Occipital lobe (tissue), 2 donors: ENCODE measurements around the gene DBNL. TPM values are rescaled to one million over a fixed set of nuclear protein-coding genes. Genes with fewer than 3 reads are reported as not detected.

Source experiments
- DNase-seq: peaks from one replicate; lab custom pipeline; 2025; lab: John Stamatoyannopoulos, UW
- total RNA-seq: library from RNA; depleted of rRNA; stranded (reverse); fragments of >200 nt; gene quantifications from one replicate; pipeline ENCODE4 v1.2.3, GENCODE V29; 2014

DBNL gene
- total RNA-seq, 1 donor from 2014 or later = 52.3 TPM

DNA sequence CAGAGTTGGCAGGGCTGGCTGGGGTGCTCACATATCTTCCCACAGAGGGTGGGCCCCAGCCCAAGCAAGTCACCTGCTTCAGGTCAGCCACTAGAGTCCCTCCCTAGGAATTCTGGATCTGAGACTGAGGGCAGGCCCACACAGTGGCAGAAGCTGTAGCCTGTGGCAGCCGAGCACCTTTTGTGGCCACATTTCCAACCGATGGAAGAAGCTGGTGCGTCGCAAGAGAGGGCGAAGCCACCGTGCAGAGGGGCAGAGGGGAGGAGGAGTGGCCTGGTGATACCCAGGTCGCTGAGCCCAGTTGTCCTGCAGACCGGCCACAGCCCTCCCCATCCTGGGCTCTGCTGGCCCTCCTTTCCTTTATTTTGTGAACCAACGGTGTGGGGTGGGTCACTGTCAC is 32.6 kb downstream of the DBNL start:
- no peak for DNase-seq

DNA sequence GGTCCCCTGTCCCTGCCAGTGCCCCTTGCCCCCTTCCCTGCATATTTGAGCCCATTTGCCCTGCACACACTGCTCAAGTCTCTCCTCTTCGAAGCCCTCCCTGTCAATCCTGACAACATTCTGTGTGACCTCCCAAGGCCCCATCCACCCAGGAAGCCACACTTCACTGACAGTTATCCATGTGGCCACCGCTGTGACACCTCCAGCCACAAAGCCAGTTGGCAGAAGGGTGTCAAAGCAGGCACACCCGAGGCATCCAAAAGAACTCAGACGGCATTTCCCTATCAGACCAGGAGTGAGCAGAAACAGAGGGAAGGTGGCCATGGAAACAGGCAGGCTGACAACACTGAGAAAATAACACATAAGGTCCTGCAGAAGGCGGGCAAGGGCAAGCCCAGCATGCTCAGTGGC is 33.2 kb downstream of the DBNL start:
- no peak for DNase-seq

DNA sequence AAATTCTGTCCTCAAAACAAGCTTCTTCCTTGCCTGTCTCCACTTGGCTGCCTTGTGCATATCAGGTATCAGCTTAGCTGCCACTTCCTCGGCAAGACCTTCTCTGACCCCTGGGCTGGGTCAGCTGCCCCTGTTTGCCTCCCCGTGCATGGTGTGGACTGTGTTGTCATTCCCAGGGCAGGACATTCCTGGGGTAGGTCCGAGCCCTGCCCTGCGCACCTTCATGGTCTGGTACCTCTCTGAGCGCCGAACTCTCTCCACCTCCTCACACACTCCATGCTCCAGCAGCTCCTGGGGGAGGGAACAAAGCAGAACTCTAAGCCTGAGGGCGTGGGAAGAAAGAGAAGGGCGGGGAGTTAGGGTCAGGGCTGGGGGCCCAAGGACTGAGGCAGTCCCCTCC is 34.0 kb downstream of the DBNL start:
- no peak for DNase-seq

DNA sequence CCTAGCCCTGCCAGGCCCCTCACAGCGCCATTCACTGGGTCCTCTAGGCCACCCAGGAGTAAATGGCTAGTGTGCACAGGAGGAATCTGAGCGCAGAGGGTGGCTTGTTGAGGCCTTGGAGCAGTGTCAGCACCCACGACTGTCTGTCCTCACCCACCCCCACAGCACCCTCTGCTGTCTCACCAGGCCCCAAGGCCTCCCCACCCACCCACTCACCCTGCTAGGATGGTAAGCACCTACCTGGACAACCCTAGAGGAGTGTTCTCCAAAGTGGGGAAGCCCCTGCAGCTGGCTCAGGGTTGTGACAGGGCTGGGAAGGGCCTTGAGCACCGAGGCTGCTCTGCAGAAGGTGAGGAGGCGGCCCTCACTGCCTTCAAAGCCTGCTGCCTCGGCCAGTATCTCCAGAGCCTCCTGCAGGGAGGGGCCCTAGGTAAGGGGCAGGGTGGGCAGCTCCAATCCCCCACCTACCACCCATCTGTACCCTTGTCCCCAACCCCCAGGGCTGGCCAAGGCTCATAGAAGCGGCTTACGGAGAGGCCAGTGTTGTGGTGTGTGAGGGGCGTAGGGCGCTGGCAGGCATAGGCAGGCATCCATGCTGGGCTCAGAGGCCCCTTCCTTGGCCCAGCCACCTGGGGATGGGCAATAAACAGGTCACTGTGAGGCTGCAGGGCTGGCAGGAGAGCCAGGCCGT is 35.0 kb downstream of the DBNL start:
- no peak for DNase-seq

DNA sequence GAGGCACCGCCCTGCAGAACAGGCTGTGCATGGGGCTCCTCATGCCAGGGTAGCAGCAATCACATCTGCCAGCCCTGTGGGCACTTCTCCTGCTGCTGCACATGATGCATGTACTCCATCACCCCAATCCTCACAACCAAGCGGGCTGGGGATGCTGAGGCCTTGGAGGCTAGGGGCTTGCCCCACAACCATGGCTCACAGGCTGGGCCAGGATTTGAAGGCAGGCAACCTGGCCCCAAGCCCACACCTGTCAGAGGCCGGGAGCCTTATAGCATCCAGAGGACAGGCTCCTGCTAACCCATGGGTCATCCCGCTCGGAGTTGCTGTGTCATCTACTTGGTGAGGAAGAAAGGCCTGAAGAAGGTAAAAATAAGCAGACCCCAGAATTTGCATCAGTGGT is 35.6 kb downstream of the DBNL start:
- no peak for DNase-seq

DNA sequence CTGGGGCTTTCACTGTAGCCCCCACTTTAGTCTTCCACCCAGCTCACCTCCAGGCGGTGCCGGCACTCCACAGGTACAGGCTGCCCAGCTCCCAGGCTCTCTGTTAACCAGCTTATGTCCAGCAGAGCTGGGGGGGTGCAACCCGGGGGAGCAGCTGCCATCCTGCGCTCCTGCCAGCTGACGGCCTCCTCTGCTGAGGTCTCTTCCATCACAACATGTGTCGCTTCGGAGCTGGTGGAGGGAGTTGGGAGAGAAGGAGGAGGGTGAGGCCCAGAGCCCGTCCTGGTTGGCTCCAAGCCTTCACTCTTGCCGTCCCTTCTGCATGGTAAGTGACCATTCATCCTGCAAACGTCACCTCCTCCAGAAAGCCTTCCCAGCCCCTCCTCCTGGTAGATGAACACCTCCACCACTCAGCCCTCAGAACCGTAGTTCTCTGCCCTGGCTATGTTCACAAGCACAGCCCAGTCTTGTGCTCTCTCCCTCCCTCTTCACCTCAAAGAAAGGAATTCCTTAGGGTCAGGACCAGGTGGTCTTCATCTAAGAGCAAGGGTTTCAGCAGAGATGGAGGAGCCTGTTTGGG is 36.3 kb downstream of the DBNL start:
- DNase-seq = no peak

DNA sequence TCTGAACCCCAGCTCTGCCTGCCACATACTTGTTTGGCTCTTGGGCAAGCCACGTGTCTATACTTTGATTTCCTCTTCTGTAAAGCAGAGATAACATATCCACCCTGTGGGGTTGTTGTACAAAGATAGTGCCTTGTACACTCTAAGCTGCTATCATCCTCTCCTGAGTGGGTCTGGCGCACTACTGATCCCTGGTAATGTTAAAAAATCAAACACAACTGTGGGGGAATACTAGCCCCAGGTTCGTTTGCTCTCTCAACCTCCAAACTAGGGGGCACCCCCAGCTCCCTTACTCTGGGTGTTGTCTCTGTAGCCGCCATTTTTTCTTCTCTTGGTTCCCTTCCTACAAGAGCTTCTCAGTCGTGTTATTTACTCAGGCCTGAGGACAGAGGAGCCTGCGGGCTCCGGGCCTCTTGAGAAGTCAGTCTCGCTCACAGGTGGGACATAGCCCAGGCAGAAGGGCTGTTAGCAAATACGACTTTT is 36.8 kb downstream of the DBNL start:
- DNase-seq = no peak

DNA sequence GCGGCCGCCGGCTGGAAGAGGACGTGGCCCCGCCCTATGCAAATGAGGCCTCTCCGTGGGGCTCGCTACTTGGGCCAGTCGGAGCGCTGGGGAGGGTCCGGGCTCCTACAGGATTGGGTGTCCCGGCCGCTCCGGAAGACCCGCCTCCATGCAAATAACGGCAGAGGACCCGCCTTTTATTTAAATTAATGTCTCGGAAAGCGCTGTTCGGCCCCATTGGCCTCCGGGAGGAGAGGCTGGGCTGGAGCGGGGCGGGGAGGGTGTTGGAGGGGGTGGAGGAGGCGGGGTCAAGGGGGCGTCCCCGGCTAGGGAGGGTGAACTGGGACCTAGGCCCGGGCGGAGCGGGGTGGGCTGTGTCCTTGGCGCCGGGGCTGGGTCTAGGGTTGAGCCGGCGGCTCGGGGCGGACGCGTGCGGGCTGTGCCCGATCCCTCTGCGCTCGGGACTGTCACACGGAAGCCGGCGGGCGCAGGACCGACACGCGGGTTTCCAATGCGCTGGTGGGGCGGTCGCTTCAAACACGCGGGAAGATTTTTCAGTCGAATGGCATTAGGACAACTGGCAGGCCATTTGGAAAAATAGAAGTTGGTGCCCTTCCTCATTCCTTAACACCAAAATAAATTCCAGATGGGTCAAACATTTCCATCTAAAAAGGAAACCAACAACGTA is 38.2 kb downstream of the DBNL start:
- DNase-seq = peak; percentile 99

DNA sequence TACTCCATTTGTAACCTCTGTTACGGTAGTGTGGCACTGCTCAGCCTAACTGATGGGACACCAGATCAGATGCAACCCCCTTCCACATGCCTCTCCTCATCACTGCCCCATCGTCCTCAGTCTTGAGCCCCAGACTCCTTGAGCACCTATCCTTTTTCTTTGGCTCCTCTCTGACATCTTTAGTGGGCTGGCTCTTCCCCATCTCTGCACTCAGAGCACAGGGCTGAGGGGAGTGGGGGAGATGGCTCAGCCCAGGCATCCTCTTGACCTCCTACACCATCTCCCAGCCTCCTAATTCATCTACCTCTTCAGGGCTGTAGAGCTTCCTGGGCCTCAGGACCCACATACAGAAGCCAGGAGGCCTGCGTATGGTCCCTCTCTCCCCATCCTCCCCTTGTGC is 39.3 kb downstream of the DBNL start:
- no peak for DNase-seq

DNA sequence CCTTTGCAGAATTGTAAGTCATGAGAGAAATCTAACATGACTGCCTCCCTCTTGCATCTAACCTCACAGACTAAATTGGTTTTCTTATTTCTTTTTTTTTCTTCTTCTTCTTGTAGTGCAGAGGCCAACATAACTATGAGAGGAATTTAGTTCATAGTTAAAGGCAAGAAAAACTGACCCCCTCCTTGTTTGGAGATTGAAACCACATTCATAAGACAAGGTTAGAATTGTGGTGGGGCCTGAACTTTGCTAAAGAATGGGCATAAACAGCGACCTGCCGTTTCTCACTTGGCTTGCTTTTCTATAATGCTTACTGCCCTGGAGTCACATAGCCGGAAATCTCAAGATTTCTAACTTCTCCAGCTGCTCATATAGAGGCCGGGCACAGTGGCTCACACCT is 40.2 kb downstream of the DBNL start:
- no peak for DNase-seq

DNA sequence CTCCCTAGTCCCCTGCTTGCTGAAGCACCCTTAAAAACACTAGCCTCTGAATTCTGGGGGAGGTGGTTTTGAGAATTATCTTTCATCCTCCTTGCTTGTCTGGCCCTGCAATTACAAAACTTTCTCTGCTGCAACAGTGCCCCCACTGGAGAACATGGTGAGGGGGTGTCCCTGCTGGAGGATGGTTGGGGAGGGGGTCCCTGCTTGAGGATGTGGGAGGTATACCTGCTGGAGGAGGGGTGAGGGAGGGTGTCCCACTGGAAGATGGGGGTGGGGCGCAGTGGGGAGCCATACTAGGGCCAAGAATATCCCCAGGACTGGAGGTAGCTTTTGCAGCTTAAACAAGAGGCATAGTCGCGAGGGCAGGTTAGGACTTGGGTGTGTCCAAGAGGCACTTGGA is 41.0 kb downstream of the DBNL start:
- DNase-seq = no peak

DNA sequence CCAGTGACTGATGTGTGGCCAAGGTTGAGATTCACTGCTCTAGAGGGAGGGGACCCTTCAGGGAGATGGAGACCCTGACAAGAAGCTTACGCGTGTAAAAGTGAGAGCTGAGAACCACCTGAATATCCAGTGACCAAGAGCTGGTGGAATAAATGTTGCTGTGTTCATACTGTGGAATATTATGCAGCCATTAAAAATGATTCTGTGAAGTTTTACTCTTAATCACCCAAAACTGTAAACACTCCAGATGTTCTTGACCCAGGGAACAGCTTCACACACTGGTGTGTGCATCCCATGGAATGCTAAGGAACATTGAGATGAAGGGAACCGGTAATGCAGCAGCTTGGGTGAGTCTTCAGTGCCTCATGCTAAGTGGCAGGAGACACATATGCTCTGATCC is 42.1 kb downstream of the DBNL start:
- no peak for DNase-seq

DNA sequence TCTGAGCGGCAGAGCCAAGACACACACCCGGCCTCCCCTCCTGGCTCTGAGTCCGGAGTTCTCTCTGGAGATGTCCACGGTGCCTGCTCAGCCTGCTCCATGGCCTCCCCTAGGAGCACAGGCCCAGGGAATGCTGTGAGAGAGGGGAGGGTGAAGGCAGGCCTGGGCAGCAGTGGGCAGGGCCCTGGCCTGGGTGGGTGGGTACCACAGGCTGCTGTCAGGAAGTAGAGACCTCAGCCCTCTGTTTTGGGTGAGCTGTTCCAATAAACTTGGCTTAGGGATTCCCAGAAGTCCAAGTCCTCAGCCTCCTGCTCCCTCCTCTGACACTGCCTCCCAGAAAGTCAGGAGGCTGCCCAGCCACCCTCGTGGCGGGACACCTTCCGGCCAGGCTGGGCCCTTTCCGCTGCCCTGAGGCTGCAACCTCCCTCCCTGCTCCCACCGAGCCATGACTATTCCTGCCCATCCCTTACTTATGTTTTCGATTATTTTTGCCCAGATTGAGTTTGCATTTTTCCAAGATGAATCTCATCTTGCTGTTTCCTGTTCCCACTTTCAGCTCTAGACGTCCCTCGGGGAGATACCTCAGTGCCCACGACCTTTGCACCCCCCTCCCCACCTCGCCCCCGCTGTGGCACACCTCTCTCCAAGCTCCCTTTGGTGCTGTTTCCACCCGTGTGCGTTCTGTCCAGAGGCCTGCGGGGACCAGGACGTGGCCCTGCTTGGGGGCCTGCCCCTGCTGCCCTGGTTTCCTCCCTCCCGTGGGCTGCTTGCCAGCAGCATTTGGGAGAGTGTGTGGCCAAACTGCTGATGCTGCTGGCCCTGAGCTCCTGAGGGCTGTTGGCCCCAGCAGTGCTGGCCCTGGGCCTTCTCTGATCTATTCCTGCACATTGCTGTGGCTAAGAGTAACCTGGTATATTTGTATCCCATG is 43.7 kb downstream of the DBNL start:
- DNase-seq = no peak

DNA sequence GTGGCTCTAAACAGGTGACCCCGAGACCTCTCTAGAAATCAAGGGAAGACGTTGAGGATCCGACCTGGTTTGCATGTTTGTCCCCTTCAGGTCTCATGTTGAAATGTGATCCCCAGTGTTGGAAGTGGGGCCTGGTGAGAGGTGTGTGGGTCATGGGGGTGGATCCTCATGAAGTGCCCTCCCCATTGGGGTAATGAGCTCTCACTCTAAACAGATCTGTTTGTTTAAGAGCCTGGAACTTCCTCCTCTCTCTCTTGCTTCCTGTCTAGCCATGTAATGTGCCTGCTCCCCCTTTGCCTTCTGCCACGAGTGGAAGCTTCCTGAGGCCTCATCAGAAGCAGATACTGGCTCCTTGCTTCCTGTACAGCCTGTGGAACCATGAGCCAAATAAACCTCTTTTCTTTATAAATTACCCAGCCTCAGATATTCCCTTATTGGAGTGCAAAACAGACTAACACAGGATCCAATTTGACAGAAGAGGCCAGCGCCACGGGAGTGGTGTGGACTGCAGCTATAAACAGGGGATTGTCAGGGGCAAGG is 48.7 kb downstream of the DBNL start:
- DNase-seq = no peak

DNA sequence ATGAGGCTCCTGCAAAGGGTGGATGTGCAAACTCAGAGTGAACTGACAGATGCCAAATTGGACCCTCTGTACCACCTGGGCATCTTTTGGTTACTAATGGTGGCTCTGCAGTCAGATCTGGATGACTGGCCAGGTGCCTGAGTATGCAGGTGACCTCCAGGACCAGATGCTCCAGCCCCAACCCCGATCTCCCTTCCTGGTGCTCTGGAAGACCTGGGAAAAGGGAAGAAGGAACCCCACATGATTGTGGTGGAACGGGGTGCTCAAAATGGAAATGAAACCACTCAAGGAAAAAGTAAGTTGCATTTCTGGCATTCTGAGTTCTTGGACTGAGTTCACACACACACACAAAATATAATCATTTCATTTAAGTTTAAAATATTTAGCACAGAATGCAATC is 49.9 kb downstream of the DBNL start:
- DNase-seq = no peak

DNA sequence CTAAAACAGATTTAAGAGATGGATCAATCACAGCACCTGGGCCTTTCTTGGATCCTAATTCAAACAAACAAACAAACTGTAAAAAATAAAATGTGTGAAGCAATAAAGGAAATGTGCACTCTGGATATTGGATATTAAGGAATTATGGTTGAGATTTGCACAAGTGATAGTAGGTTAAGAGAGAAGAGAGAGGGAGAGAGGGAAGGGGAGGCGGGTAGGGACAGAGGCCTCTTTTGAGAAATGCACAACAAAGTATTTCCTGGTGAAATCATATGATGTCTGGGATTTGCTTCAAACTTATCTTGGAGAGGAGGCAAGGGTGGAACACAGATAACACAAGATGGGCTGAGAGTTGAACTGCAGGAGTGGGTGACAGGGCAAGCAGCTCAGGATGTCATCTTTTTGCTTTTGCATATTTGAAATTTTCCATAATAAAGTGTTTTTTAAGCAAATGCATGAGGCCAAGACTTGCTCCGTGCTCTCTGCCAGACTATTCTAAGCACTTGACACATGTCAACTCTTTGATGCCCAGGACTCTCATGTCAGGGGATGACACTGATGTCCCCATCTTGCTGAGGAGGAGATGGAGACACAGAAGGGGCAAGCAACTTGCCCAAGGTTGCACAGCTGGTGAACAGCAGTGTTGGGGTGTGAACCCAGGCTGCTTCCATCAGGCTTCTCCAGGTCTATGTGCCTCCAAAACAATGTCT is 50.5 kb downstream of the DBNL start:
- no peak for DNase-seq

DNA sequence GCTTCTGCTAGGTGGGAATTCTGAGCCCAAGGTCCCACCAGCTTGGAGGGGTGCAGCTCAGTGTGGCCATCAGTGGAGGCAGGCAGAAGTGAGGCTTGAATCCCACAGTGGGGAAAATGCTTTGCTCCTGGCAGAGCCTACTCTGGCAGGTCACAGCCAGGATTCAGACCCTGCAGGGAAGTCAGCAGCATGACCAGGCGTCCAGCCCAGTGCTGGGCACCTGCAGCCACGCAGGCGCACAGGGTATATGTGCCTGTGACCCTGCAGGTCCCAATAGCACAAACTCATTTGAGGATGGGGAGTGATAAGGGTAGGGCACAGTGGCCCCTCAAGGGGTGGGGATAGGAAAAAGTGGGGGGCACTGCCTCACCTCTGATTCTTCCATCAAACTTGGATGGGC is 51.3 kb downstream of the DBNL start:
- no peak for DNase-seq

DNA sequence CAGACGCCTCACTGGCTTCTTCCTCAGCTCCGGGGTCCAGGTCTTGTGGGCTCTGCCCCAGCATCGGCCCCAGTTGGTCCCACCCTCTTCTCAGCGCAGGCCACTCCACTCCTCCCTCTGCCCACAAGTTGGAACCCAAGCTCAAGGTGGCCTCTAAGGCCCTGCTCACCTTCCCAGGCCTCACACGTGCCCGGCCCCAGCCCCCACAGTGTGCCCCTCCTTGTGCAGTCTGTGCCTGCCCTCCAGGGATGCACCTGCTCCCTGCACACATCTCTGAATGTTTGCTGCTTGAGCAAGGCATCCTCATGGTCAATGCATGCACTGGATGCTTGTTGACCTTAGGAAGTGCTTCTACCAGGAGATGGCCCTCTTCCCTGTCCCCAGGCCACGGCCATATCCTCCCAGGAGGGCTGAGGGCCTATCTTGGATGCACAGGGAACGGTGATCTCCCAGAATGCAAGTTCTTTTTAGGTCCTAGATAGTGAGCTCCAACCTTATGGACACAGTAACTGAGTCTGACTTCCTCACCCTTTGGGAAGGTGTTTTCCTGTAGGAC is 51.9 kb downstream of the DBNL start:
- DNase-seq = no peak

DNA sequence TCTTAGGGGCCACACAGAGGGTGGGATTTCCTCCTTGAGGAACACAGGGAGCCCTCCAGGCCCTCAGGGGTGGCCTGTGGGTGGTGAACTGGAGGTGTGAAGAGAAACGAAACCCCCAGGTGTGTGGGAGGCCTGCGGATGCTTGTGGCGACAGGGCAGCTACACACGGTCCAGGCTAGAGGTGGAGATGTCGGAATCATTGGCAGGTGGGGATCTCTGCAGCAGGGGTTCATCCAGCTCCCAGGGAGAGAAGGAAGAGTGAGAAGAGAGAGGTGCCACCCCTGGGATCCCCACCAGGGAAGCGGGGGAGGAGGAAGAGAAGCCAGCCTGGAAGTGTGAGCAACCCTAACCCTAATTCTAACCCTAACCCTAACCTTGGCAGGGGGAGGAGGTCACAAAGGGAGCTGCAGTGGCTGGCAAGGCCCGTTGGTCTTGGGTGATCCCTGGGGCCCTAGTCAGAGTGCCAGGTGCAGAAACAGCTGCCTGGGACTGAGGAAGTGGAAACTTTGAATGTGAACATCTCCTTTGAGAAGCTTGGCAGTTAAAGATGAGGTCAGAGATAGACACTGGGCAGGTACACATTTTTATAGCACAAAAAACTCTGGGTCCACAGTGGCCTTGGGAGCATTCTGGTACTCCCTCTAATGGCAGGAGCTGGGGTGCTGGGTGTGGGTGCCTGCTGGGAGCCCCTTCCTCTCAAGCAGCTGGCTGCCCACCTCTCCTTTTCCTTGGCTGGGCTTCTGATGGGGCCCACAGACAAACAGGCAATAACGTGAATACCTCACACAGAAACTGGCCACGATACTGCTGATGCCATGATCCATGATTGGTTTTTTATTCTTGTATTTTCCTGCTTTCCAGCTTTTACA is 52.8 kb downstream of the DBNL start:
- DNase-seq = no peak
